UCSD-AML1 (cell line): ENCODE measurements around the gene EZR.

ENCODE experiments used
- DNase-seq: peaks from one replicate; lab custom pipeline; 2025; ENCODE audit not compliant: unreplicated experiment; lab: John Stamatoyannopoulos, UW

EZR gene

GRCh38 chr6:158819977-158820622, 932 bp upstream of the EZR start:
- DNase-seq = no peak

GRCh38 chr6:158818581-158819212, 471 bp downstream of the EZR start:
- peak; percentile 65 for DNase-seq

GRCh38 chr6:158817728-158818580, 1.2 kb downstream of the EZR start:
- peak; percentile 76 for DNase-seq

GRCh38 chr6:158816803-158817727, 2.1 kb downstream of the EZR start:
- DNase-seq = no peak

GRCh38 chr6:158816329-158816728, 2.8 kb downstream of the EZR start:
- DNase-seq = no peak

GRCh38 chr6:158815907-158816306, 3.3 kb downstream of the EZR start:
- no peak for DNase-seq

- DNase-seq = no peak
These were observed 3.8 kb downstream of the EZR start for GRCh38 chr6:158815379-158815724.

GRCh38 chr6:158813032-158813431, 6.1 kb downstream of the EZR start:
- no peak for DNase-seq

- DNase-seq = no peak
These were observed 6.6 kb downstream of the EZR start for GRCh38 chr6:158812611-158813010.

- no peak for DNase-seq
These were observed 8.7 kb downstream of the EZR start for GRCh38 chr6:158810155-158811095.

- no peak for DNase-seq
These were observed 10.1 kb downstream of the EZR start for GRCh38 chr6:158808941-158809678.

GRCh38 chr6:158808442-158808833, 10.7 kb downstream of the EZR start:
- no peak for DNase-seq

- no peak for DNase-seq
These were observed 11.4 kb downstream of the EZR start for GRCh38 chr6:158807515-158808441.

GRCh38 chr6:158805698-158806377, 13.3 kb downstream of the EZR start:
- DNase-seq = no peak

- no peak for DNase-seq
These were observed 15.0 kb downstream of the EZR start for GRCh38 chr6:158804207-158804606.

- DNase-seq = peak; percentile 55
These were observed 15.4 kb downstream of the EZR start for GRCh38 chr6:158803733-158804143.

- no peak for DNase-seq
These were observed 17.4 kb downstream of the EZR start for GRCh38 chr6:158801655-158802294.
